Stomach (tissue), 9 donors: ENCODE data around the gene PDCD10. TPM values are rescaled to one million over a fixed set of nuclear protein-coding genes. Genes with fewer than 3 reads are reported as not detected.

ENCODE experiments used
- DNase-seq, 2 donors: peaks; one replicate each; pipeline versions ENCODE4 v3.0.0 to v3.0.0-alpha.2; 2013 to 2019
- H3K27ac ChIP-seq, 5 donors: fragments of 200-600 bp in 4 of 5; sonication (generic) in 4 of 5; one replicate each; pipeline ENCODE4 v1.5.1; 2013 to 2019; ENCODE audit warnings: mild to moderate bottlenecking in 1 of 5, moderate library complexity in 1 of 5
- H3K27me3 ChIP-seq, 3 donors: fragments of 200-600 bp; sonication (generic); one replicate each; pipeline ENCODE4 v1.5.1; 2017 to 2019; ENCODE audit warnings: mixed run types in 1 of 3
- H3K36me3 ChIP-seq, 4 donors: fragments of 200-600 bp; sonication (generic); 1 replicate in 3 of 4; 2 replicates in 1 of 4; pipeline ENCODE4 v1.5.1; 2016 to 2019
- H3K4me1 ChIP-seq, 4 donors: fragments of 200-600 bp; sonication (generic); one replicate each; pipeline ENCODE4 v1.5.1; 2016 to 2019
- H3K4me3 ChIP-seq, 4 donors: fragments of 200-600 bp; sonication (generic) in 3 of 4; one replicate each; pipeline ENCODE4 v1.5.1; 2016 to 2019; ENCODE audit warnings: mild to moderate bottlenecking in 1 of 4
- H3K9me3 ChIP-seq, 4 donors: fragments of 200-600 bp; sonication (generic); one replicate each; pipeline ENCODE4 v1.5.1; 2016 to 2019
- EP300 ChIP-seq: sonication (generic); formaldehyde crosslinking; IDR thresholded peaks from one replicate; pipeline ENCODE4 v1.6.1; 2017; ENCODE audit warnings: antibody characterized with exemption
- POLR2A ChIP-seq, 4 donors: fragments of 450-650 bp; IDR thresholded peaks; one replicate each; pipeline ENCODE4 v1.6.1; 2016; ENCODE audit warnings: antibody characterized with exemption in 4 of 4, control low read depth in 2 of 4, mild to moderate bottlenecking in 1 of 4, moderate library complexity in 1 of 4
- POLR2AphosphoS5 ChIP-seq, 3 donors: sonication (generic); formaldehyde crosslinking; IDR thresholded peaks; one replicate each; pipeline ENCODE4 v1.6.1; 2016; ENCODE audit warnings: antibody characterized with exemption in 3 of 3
- WGBS, 5 donors: extraction: QIAGEN DNeasy Blood & Tissue Kit in 3 of 5; methylation state at CpG; one replicate each; pipeline versions ENCODE4 v1.1.5 to v1.1.7; 2013 to 2018; 5-methylcytosine and 5-hydroxymethylcytosine counted together
- intact Hi-C: fragments of 100-400 bp; cut with DNase I; formaldehyde crosslinking; loops from one replicate; pipeline ENCODE4 v1.15.1; 2023; ENCODE audit warnings: low total_unique reads
- polyA plus RNA-seq, 3 donors: library from polyadenylated mRNA; stranded (reverse); fragments of 200-250 nt; gene quantifications; one replicate each; pipeline ENCODE4 v1.2.3, GENCODE V29; 2013
- total RNA-seq, 5 donors: library from RNA; depleted of rRNA; stranded (reverse); fragments of >200 nt; gene quantifications; one replicate each; pipeline versions ENCODE4 v1.1.0 to v1.2.3, GENCODE V29; 2014 to 2016
- TF ChIP-seq, protein P1 (sequence below), 7 experiments: fragments of 450-650 bp in 4 of 7; fragments of 200-600 bp in 3 of 7; sonication (generic) in 3 of 7; IDR thresholded peaks; one replicate each; pipeline ENCODE4 v1.5.1; 2016 to 2019; ENCODE audit warnings: antibody characterized with exemption in 7 of 7, control low read depth in 2 of 7, mild to moderate bottlenecking in 1 of 7
- donor health status: healthy with polysubstance abuse.
- donor health status: Bipolar disorder and iron deficiency.
- donor health status: healthy.

Gene PDCD10
- total and polyA plus RNA-seq, 8 donors, result 30.9 to 213 (median 55.2) TPM

DNA sequence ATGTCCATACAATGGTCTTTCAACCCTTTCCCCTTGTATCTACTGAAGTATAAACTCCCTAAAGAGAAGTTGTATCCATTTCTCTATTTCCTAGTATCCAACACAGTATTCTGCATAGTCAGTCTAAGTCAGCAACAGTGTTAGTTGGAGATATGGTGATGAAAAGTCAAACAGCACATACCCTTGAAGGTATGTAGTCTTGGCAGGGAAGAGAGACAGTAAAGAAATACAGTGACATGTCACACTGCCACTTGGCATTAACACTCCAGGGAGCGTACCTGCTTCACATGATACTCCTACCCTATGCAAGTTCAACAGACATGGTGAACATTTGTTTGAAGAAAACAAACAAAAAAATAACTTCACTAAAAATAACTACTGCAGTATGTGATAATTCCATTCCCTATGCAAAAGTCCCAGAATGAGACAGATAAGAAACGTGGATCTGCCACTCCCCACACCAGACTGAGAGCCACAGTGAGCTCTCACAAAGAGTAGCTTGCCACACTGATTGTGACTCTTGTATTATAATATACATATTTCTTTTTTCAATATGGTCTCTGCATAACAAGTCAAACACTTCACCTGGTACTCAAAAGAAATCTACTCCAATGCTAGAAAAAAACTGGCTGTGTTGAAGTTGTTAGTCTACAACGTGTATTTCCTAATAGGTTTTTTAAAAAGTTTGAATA lies 5.9 kb downstream of the PDCD10 start:
- Histone ChIP-seq H3K27me3 (no peaks in the 10 kb centered on the region), H3K27ac (no peak overlapping the region), H3K4me3 (no peak overlapping the region), H3K9me3 (no peaks in the 10 kb centered on the region), H3K36me3 (no peaks in the 10 kb centered on the region), H3K4me1 (peaks cover 19 to 87% (median 52%) of the 10 kb centered on the region in 4 donors)
- DNase-seq, result no peak
- TF ChIP-seq, protein P1, sequence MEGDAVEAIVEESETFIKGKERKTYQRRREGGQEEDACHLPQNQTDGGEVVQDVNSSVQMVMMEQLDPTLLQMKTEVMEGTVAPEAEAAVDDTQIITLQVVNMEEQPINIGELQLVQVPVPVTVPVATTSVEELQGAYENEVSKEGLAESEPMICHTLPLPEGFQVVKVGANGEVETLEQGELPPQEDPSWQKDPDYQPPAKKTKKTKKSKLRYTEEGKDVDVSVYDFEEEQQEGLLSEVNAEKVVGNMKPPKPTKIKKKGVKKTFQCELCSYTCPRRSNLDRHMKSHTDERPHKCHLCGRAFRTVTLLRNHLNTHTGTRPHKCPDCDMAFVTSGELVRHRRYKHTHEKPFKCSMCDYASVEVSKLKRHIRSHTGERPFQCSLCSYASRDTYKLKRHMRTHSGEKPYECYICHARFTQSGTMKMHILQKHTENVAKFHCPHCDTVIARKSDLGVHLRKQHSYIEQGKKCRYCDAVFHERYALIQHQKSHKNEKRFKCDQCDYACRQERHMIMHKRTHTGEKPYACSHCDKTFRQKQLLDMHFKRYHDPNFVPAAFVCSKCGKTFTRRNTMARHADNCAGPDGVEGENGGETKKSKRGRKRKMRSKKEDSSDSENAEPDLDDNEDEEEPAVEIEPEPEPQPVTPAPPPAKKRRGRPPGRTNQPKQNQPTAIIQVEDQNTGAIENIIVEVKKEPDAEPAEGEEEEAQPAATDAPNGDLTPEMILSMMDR (IDR thresholded peaks at IDR 0.05), result no peak
- TF ChIP-seq POLR2AphosphoS5 (IDR thresholded peaks at IDR 0.05) (no peak), EP300 (no peak), POLR2A (IDR thresholded peaks at IDR 0.05) (no peak)
- intact Hi-C loops, result no loop called here
- WGBS, 5 donors, result 43 to 59% (median 56%) methylated on average over 3 of the region's 3 CpGs

DNA sequence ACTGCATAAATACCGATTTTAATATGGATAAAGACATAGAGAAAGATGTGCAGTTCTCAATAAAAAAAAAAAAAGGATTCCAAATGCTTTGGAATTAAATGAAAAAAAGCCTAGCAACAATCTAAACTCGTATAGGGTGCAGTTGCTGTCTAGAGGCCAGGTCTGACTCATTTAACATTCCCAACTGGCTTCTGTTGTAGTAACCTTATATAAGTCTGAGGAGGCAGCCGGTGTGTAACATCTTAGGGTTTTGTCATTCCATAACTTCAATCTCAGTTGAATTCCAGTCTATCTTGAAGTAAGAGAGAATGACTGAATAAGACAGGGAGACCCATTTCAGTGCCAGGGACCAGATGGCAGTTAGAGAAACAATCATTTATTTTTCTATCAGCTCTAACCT lies 6.5 kb downstream of the PDCD10 start:
- peaks cover 14 to 81% (median 47%) of the 10 kb centered on the region in 4 donors for H3K4me1 ChIP-seq
- intact Hi-C loops, result no loop called here
- 64 to 70% (median 67%) methylated on average over 3 of the region's 3 CpGs for WGBS, 5 donors

DNA sequence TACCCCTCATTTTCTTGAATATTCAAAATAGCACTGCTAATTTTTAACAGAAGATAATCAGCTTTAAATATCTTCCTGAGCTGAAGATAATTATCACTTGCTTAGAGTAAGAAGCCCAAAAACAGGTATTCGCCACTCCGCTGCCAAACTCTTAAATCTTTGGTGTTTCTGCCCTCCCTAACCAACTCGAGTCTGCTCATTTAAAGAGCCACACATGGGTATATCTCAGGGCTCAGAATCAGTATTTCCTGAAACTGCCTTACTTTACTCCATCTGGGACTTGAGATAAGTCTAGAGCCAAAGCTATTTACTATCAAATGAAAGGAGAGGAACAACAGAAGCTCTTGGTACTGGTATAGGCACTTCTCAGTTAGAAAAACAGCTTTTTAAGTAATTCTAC lies 10.8 kb downstream of the PDCD10 start:
- Histone ChIP-seq H3K27ac (no peak overlapping the region), H3K27me3 (no peaks in the 10 kb centered on the region), H3K4me1 (peaks cover 8 to 50% (median 24%) of the 10 kb centered on the region in 4 donors), H3K36me3 (peaks cover 8 to 15% (median 14%) of the 10 kb centered on the region in 4 donors), H3K4me3 (no peak overlapping the region), H3K9me3 (no peaks in the 10 kb centered on the region)
- TF ChIP-seq, protein P1 (IDR thresholded peaks at IDR 0.05), result no peak
- TF ChIP-seq POLR2AphosphoS5 (IDR thresholded peaks at IDR 0.05) (no peak), POLR2A (IDR thresholded peaks at IDR 0.05) (no peak), EP300 (no peak)
- 69 to 80% (median 75%) methylated on average over 3 of the region's 3 CpGs for WGBS, 5 donors
- intact Hi-C loops, result no loop called here
- no peak for DNase-seq

More for the DNA sequence above, 6.5 kb downstream of the PDCD10 start:
- Histone ChIP-seq H3K36me3 (no peaks in the 10 kb centered on the region), H3K27ac (no peak overlapping the region), H3K9me3 (no peaks in the 10 kb centered on the region), H3K4me3 (no peak overlapping the region), H3K27me3 (no peaks in the 10 kb centered on the region)
- no peak for TF ChIP-seq POLR2AphosphoS5 (IDR thresholded peaks at IDR 0.05)
- DNase-seq, result no peak

DNA sequence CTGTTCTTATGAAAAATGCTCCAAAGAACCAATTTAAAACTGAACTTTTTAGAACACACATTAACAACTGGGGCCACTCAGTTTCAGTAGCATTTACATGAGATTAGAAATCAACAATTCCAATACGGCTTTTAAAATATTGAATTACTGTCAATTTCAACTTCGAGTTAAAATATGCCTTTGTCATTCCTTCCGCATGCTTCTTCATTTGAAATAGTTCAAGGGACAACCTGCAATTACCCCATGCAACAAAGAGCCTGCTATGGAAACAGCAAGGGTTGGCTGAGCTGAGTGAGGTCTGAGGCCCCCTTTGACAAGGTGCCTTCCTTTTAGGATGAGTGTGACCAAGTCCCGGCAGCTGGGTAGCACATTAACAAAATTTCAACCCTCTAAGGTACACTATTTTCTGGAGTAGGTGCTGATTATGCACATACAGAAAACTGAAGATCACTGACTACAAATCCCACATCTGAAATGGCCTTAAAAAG lies 11.6 kb downstream of the PDCD10 start:
- no peaks in the 10 kb centered on the region for H3K27me3 ChIP-seq
- H3K4me1 ChIP-seq, result peaks cover 6 to 42% (median 19%) of the 10 kb centered on the region in 4 donors
- WGBS, 5 donors, result 88 to 91% (median 90%) methylated on average over 4 of the region's 4 CpGs
- no peak overlapping the region for H3K27ac ChIP-seq
- DNase-seq, result no peak
- intact Hi-C loops, result no loop called here
- TF ChIP-seq, protein P1 (IDR thresholded peaks at IDR 0.05), result no peak
- TF ChIP-seq EP300 (no peak), POLR2A (IDR thresholded peaks at IDR 0.05) (no peak), POLR2AphosphoS5 (IDR thresholded peaks at IDR 0.05) (no peak)
- no peaks in the 10 kb centered on the region for H3K9me3 ChIP-seq
- H3K4me3 ChIP-seq, result no peak overlapping the region
- peaks cover 8 to 23% (median 22%) of the 10 kb centered on the region in 4 donors for H3K36me3 ChIP-seq

DNA sequence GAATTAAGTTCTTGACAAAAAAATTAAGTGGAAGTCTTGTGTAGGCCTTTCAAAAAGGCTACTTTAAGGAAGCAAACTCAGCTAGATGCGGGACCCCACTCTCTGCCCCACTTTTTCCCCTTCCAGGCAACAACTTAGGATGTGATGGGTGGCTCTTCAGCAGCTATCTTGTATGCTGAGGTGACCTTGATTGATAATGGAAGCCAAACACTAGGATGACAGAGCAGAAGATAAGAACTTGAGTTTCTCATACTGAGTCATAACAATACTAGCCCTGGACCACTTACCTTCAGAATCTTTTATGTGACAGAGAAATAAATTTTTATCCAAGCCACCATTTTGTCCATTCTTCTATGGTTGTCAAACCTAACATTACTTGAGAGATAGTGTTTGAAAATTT lies 16.1 kb downstream of the PDCD10 start:
- Histone ChIP-seq H3K4me1 (peaks cover 0 to 22% (median 0%) of the 10 kb centered on the region in 4 donors), H3K4me3 (no peak overlapping the region), H3K36me3 (peaks cover 8 to 38% (median 34%) of the 10 kb centered on the region in 4 donors), H3K9me3 (no peaks in the 10 kb centered on the region), H3K27ac (no peak overlapping the region), H3K27me3 (no peaks in the 10 kb centered on the region)
- 93 to 100% (median 95%) methylated on average over 1 of the region's 1 CpG for WGBS, 5 donors
- DNase-seq, result no peak
- intact Hi-C loops, result no loop called here
- TF ChIP-seq, protein P1 (IDR thresholded peaks at IDR 0.05), result no peak
- no peak for TF ChIP-seq POLR2AphosphoS5 (IDR thresholded peaks at IDR 0.05)
- no peak for TF ChIP-seq POLR2A (IDR thresholded peaks at IDR 0.05)
- no peak for TF ChIP-seq EP300
